Gastrocnemius medialis (tissue), 4 donors: Measurements from ENCODE around the gene AMOT. TPM values are rescaled to one million over a fixed set of nuclear protein-coding genes. Genes with fewer than 3 reads are reported as not detected.

Experiments
- ATAC-seq, 2 donors: fragments of 150-250 bp; one replicate each; pipeline ENCODE4 v1.9.1; 2016
- DNase-seq, 2 donors: peaks; one replicate each; pipeline ENCODE4 v3.0.0-alpha.2; 2019
- H3K27ac ChIP-seq, 4 donors: fragments of 200-600 bp; sonication (generic); 1 replicate in 1 of 4; 2 replicates in 3 of 4; pipeline ENCODE4 v1.5.1; 2016 to 2018; ENCODE audit warnings: mild to moderate bottlenecking in 2 of 4, moderate library complexity in 1 of 4
- H3K27me3 ChIP-seq, 3 donors: fragments of 200-600 bp; sonication (generic) in 2 of 3; 1 replicate in 1 of 3; 2 replicates in 2 of 3; pipeline versions ENCODE4 v1.5.1 to v1.6.0; 2016 to 2019; ENCODE audit warnings: mild to moderate bottlenecking in 1 of 3, moderate library complexity in 1 of 3
- H3K36me3 ChIP-seq, 2 donors: fragments of 200-600 bp; sonication (generic) in 1 of 2; one replicate each; pipeline ENCODE4 v1.5.1; 2017 to 2018
- H3K4me1 ChIP-seq, 2 donors: fragments of 200-600 bp; sonication (generic) in 1 of 2; one replicate each; pipeline ENCODE4 v1.5.1; 2016 to 2017; ENCODE audit warnings: mild to moderate bottlenecking in 2 of 2
- H3K4me3 ChIP-seq, 4 donors: fragments of 200-600 bp; sonication (generic) in 3 of 4; 1 replicate in 1 of 4; 2 replicates in 3 of 4; pipeline ENCODE4 v1.5.1; 2016 to 2019; ENCODE audit warnings: mild to moderate bottlenecking in 2 of 4
- H3K9me3 ChIP-seq, 3 donors: fragments of 200-600 bp; sonication (generic) in 2 of 3; 1 replicate in 1 of 3; 2 replicates in 2 of 3; pipeline ENCODE4 v1.5.1; 2016 to 2019
- POLR2A ChIP-seq, 2 donors: fragments of 450-650 bp; IDR thresholded peaks; one replicate each; pipeline ENCODE4 v1.6.1; 2017; ENCODE audit warnings: antibody characterized with exemption in 2 of 2, mild to moderate bottlenecking in 2 of 2, moderate library complexity in 2 of 2
- in situ Hi-C, 4 donors: fragments of 200-750 bp; cut with MboI; loops; one replicate each; pipeline versions ENCODE4 v1.15.0 to v1.8.0; 2017; ENCODE audit warnings: low sequenced_read_pairs in 4 of 4
- intact Hi-C: fragments of 100-400 bp; cut with DNase I; formaldehyde crosslinking; loops from one replicate; pipeline ENCODE4 v1.15.1; 2023; ENCODE audit warnings: low total_unique reads
- total RNA-seq, 4 donors: library from RNA; depleted of rRNA; stranded (reverse); fragments of >200 nt; gene quantifications; one replicate each; pipeline versions ENCODE4 v1.1.0 to v1.2.3, GENCODE V29; 2016
- TF ChIP-seq, protein P1 (sequence below), 5 experiments: fragments of 450-650 bp in 3 of 5; fragments of 200-600 bp in 2 of 5; sonication (generic) in 2 of 5; IDR thresholded peaks in 4 of 5; conservative IDR thresholded peaks in 1 of 5; 1 replicate in 4 of 5; 2 replicates in 1 of 5; pipeline ENCODE4 v1.5.1; 2016 to 2019; ENCODE audit warnings: antibody characterized with exemption in 5 of 5, mild to moderate bottlenecking in 3 of 5, moderate library complexity in 3 of 5

AMOT gene
- total RNA-seq, 4 donors from 2014 or later: 10.2 to 48.1 (median 22.4) TPM

DNA sequence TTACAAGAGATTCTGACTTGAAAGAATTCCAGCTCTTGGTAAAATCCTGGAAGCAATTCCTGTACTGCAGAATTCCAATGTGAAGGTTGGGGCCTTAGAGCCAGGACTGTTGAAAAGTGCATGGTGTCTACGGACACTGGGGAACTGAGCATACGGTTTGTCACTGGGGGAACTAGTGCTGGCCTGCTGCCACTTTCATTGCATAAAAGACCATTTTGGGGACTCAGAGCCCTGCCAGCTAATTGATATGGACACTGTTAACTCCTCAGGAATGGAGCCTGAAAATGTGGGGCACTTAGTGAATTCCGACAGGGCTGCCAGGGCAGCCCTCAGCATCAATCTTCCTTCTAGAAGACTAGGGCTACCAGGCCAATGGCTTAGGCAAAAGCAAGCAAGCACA, 55.9 kb downstream of the AMOT start:
- DNase-seq (no peak), ATAC-seq (no peak)
- in situ Hi-C loops (no loop called here), intact Hi-C loops (no loop called here)
- Histone ChIP-seq H3K36me3 (peaks cover 0 to 16% of the 10 kb centered on the region in 2 donors), H3K4me1 (peaks cover 0 to 11% of the 10 kb centered on the region in 2 donors), H3K27ac (no peak overlapping the region), H3K4me3 (no peak overlapping the region), H3K9me3 (no peaks in the 10 kb centered on the region), H3K27me3 (no peaks in the 10 kb centered on the region)
- TF ChIP-seq, protein P1, sequence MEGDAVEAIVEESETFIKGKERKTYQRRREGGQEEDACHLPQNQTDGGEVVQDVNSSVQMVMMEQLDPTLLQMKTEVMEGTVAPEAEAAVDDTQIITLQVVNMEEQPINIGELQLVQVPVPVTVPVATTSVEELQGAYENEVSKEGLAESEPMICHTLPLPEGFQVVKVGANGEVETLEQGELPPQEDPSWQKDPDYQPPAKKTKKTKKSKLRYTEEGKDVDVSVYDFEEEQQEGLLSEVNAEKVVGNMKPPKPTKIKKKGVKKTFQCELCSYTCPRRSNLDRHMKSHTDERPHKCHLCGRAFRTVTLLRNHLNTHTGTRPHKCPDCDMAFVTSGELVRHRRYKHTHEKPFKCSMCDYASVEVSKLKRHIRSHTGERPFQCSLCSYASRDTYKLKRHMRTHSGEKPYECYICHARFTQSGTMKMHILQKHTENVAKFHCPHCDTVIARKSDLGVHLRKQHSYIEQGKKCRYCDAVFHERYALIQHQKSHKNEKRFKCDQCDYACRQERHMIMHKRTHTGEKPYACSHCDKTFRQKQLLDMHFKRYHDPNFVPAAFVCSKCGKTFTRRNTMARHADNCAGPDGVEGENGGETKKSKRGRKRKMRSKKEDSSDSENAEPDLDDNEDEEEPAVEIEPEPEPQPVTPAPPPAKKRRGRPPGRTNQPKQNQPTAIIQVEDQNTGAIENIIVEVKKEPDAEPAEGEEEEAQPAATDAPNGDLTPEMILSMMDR (IDR thresholded peaks at IDR 0.05 in 4 of 5, conservative IDR thresholded peaks at IDR 0.05 in 1 of 5): no peak
- TF ChIP-seq POLR2A (IDR thresholded peaks at IDR 0.05): no peak

DNA sequence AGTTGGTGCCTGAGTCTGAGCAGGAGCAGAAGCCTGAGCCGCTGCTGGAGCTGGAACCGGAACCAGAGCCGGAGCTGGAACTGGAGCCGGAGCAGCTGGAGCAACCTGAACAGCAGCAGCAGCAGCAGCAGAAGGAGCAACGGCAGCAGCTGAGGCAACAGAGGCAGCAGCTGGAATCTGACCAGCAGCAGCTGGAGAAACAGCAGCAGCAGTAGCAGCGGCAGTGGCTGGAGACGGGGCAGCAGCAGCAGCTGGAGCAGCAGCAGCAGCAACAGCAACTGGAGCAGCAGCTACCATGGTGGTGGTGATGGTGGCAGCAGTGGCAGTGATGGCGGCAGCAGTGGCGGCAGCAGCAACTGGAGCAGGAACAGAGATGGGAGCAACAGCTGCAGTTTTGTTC, 61.5 kb downstream of the AMOT start:
- intact Hi-C loops (no loop called here), in situ Hi-C loops (no loop called here)
- H3K27ac ChIP-seq: no peak overlapping the region
- no peak for TF ChIP-seq POLR2A (IDR thresholded peaks at IDR 0.05)
- TF ChIP-seq, protein P1 (IDR thresholded peaks at IDR 0.05 in 4 of 5, conservative IDR thresholded peaks at IDR 0.05 in 1 of 5): no peak
- H3K27me3 ChIP-seq: no peaks in the 10 kb centered on the region
- ATAC-seq: no peak
- DNase-seq: no peak
- peaks cover 0 to 24% of the 10 kb centered on the region in 2 donors for H3K36me3 ChIP-seq
- no peak overlapping the region for H3K4me3 ChIP-seq
- H3K4me1 ChIP-seq: no peaks in the 10 kb centered on the region
- H3K9me3 ChIP-seq: no peaks in the 10 kb centered on the region

DNA sequence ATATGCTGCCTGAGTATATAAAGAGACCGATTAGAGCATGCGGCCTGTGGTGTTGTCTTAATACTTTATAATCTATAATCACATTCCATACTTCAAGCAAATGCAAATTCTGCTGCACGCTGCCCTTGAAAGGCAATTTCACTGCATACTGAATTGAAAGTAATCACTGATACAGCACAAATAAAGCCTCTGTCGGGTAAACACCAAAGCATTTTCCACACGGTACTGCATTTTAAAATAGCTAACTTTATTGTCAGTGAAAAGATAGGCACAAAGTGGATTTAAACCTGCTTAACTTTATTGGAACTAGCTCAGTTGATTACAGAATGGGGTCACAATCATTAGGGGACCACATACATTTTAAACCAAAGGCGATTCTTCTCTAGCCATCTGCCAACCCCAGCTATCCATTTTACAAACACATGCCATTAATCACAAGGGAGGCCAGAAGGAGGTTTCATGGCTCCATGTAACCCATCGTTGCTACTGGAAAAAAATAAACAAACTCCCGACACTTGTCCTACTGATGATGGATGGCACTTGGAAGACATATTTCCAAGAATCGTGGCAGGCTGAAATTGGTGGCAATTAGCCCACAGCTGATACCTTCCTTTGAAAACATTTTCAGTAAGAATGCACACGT, 65.9 kb downstream of the AMOT start:
- in situ Hi-C loops: no loop called here
- intact Hi-C loops: no loop called here
- no peaks in the 10 kb centered on the region for H3K9me3 ChIP-seq
- no peak for ATAC-seq
- DNase-seq: no peak
- no peak overlapping the region for H3K27ac ChIP-seq
- H3K4me1 ChIP-seq: no peaks in the 10 kb centered on the region
- no peak overlapping the region for H3K4me3 ChIP-seq
- TF ChIP-seq POLR2A (IDR thresholded peaks at IDR 0.05): no peak
- TF ChIP-seq, protein P1 (IDR thresholded peaks at IDR 0.05 in 4 of 5, conservative IDR thresholded peaks at IDR 0.05 in 1 of 5): no peak
- no peaks in the 10 kb centered on the region for H3K27me3 ChIP-seq
- H3K36me3 ChIP-seq: peaks cover 0 to 14% of the 10 kb centered on the region in 2 donors

DNA sequence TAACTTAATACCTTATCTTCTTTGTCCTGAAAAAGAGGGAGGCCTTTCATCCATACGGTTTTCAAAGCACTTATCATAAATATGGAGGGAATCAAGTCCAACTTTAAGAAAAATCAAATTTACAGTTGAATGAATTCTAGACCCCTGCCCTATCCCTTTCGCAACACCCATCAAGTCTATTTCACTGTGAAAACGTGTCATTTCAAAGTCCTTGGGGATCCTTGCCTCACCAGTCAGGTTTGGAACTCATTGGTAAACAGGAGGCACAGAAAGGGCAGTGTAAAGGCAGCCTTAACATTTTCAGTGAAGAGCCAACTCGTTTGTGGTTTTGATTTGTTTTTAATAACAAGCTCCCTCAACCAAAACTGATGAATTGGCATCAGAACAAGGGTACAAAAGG, 66.5 kb downstream of the AMOT start:
- TF ChIP-seq, protein P1 (IDR thresholded peaks at IDR 0.05 in 4 of 5, conservative IDR thresholded peaks at IDR 0.05 in 1 of 5): no peak
- TF ChIP-seq POLR2A (IDR thresholded peaks at IDR 0.05): no peak
- no peak for ATAC-seq
- in situ Hi-C loops (no loop called here), intact Hi-C loops (no loop called here)
- H3K4me3 ChIP-seq: no peak overlapping the region
- H3K9me3 ChIP-seq: no peaks in the 10 kb centered on the region
- no peak for DNase-seq
- no peaks in the 10 kb centered on the region for H3K27me3 ChIP-seq
- peaks cover 0 to 11% of the 10 kb centered on the region in 2 donors for H3K36me3 ChIP-seq
- H3K27ac ChIP-seq: no peak overlapping the region
- no peaks in the 10 kb centered on the region for H3K4me1 ChIP-seq

DNA sequence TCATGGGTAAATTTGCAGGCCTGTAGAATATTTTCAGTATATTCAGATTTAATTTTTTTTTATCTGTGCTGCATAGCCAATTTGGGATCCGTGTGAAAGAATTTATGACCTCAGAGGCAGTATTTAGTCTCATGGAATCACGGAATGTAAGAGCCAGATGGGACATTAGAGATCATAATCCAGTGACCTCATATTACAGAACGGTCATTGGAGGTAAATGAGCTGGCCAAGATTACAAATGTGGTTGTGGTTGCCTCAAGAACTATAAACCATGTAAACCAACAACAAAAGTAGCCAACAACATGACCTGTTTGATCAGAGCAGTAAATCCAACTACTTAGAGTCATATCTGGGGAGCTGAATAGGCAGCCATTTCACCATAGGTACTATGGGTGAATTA, 71.6 kb downstream of the AMOT start:
- intact Hi-C loops (loop anchor here (5.0 to 10.0 kb wide), 2 partner anchors 73 to 166 kb away; partner anchors contain the start of gene AMOT), in situ Hi-C loops (no loop called here)
- peak overlapping the region; percentile 5 to 70 (median 30) for H3K27ac ChIP-seq
- TF ChIP-seq, protein P1 (IDR thresholded peaks at IDR 0.05 in 4 of 5, conservative IDR thresholded peaks at IDR 0.05 in 1 of 5): no peak
- TF ChIP-seq POLR2A (IDR thresholded peaks at IDR 0.05): no peak
- DNase-seq (no peak), ATAC-seq (peak; percentile 70 to 96)
- H3K4me1 ChIP-seq: no peaks in the 10 kb centered on the region
- no peak overlapping the region for H3K4me3 ChIP-seq
- H3K27me3 ChIP-seq: no peaks in the 10 kb centered on the region
- no peaks in the 10 kb centered on the region for H3K9me3 ChIP-seq
- no peaks in the 10 kb centered on the region for H3K36me3 ChIP-seq
